MG63 (cell line): Measurements from ENCODE around the gene E2F7. TPM values are rescaled to one million over a fixed set of nuclear protein-coding genes. Genes with fewer than 3 reads are reported as not detected.
A peak's percentile ranks its signal among the peaks of the same experiment; 100 is the strongest.

Experiments
- DNase-seq: peaks from one replicate; pipeline ENCODE4 v3.0.0-alpha.2; 2020
- H3K27me3 ChIP-seq: fragments of 250-450 bp; sonication (Bioruptor Pico); 2 replicates; pipeline ENCODE4 v1.5.1; 2020; ENCODE audit warnings: mild to moderate bottlenecking, moderate library complexity
- H3K36me3 ChIP-seq: fragments of 250-450 bp; sonication (Bioruptor Pico); 2 replicates; pipeline ENCODE4 v1.5.1; 2020; ENCODE audit warnings: mild to moderate bottlenecking, moderate library complexity
- H3K4me3 ChIP-seq: fragments of 250-450 bp; sonication (Bioruptor Pico); 2 replicates; pipeline ENCODE4 v1.5.1; 2020; ENCODE audit warnings: mild to moderate bottlenecking, moderate library complexity
- H3K9me3 ChIP-seq: fragments of 250-450 bp; sonication (Bioruptor Pico); 2 replicates; pipeline ENCODE4 v1.5.1; 2020; ENCODE audit warnings: mild to moderate bottlenecking, moderate library complexity
- total RNA-seq: library from RNA; depleted of rRNA; stranded (reverse); fragments of >200 nt; shearing (Covaris generic); gene quantifications from 2 replicates; pipeline ENCODE4 v1.2.3, GENCODE V29; 2014; ENCODE audit warnings: low replicate concordance

E2F7 gene
- total RNA-seq, 1 experiment from 2014 or later = 2.4 TPM

- DNase-seq = no peak
- Histone ChIP-seq H3K36me3 (peaks cover 54% of the 10 kb centered on the region), H3K9me3 (peaks cover 2% of the 10 kb centered on the region; the same call in 1 of the 2 replicates), H3K4me3 (no peak overlapping the region), H3K27me3 (no peaks in the 10 kb centered on the region)
Measured at GRCh38 chr12:77042833-77043232, 22.5 kb downstream of the E2F7 start.

GRCh38 chr12:77040231-77040630, 25.1 kb downstream of the E2F7 start:
- Histone ChIP-seq H3K4me3 (no peak overlapping the region), H3K9me3 (peaks cover 2% of the 10 kb centered on the region; the same call in 1 of the 2 replicates), H3K36me3 (peaks cover 48% of the 10 kb centered on the region), H3K27me3 (no peaks in the 10 kb centered on the region)
- DNase-seq = no peak

DNA sequence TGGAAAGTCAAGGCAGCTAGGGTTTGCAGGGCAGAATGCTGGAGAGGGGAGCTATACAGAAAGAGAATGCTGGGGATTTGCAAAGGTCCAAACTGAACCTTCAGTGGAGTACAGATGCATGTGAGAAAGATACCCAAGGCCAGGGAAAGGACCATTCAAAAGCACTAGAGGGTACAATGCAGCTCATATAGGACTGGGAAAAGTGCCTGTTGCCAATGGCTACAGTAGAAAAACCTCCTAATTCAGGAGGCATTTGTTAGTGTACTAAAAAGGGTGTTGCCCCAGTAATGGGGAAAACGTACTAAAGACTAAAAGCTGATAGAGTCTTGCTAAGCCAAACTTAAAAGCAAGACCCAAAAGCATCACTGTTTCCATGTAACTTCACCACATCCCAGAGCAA, 30.1 kb downstream of the E2F7 start:
- peaks cover 2% of the 10 kb centered on the region; the same call in 1 of the 2 replicates for H3K9me3 ChIP-seq
- H3K27me3 ChIP-seq = no peaks in the 10 kb centered on the region
- no peak for DNase-seq
- H3K36me3 ChIP-seq = peaks cover 48% of the 10 kb centered on the region
- H3K4me3 ChIP-seq = no peak overlapping the region

DNA sequence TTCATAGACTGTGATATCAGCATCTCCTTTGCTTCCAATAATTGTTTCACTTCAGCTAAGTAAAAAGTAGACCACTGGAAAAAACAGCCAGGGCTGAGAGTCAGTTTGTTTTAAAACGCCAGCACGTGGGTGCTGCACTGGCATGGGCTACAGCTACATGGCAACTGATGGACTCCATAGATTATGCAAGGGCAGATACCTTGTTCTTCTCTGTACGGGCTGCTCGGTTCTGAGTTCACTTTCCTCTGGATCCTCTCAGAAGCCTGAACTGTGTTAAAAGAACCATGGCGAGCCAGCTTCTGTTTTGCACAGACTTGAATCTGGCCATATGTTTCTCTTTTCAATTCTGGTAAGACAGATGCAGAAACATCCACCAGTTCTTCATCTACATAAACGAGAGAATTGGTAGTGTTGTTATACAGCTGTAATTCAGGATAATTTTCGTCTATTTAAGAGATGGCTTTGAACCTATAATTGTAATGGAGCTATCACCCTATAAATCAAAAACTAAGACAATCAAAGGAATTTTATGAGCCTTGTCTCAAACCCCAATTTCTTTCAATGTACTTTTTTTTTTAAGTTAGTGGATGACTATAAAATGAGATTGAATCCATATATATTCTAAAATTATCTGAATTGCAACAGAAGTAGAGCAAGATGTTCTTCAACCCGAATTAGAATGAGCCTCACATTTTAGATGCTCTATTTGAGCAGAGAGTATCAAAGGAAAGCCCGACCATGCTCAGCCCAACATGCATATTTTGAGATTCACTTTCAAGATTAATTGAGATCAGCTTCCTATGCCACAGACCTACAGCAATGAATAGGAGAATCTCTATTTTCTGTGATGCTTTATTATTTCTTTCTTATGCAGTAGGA, 31.5 kb downstream of the E2F7 start:
- Histone ChIP-seq H3K4me3 (no peak overlapping the region), H3K36me3 (peaks cover 49% of the 10 kb centered on the region), H3K9me3 (no peaks in the 10 kb centered on the region; the same call in 1 of the 2 replicates), H3K27me3 (no peaks in the 10 kb centered on the region)
- DNase-seq = no peak

GRCh38 chr12:77032406-77032805, 33.0 kb downstream of the E2F7 start:
- Histone ChIP-seq H3K27me3 (no peaks in the 10 kb centered on the region), H3K9me3 (no peaks in the 10 kb centered on the region), H3K36me3 (peaks cover 44% of the 10 kb centered on the region), H3K4me3 (no peak overlapping the region)
- no peak for DNase-seq

GRCh38 chr12:77031745-77032144, 33.6 kb downstream of the E2F7 start:
- H3K27me3 ChIP-seq = no peaks in the 10 kb centered on the region
- no peaks in the 10 kb centered on the region for H3K9me3 ChIP-seq
- no peak for DNase-seq
- no peak overlapping the region for H3K4me3 ChIP-seq
- H3K36me3 ChIP-seq = peaks cover 47% of the 10 kb centered on the region

DNA sequence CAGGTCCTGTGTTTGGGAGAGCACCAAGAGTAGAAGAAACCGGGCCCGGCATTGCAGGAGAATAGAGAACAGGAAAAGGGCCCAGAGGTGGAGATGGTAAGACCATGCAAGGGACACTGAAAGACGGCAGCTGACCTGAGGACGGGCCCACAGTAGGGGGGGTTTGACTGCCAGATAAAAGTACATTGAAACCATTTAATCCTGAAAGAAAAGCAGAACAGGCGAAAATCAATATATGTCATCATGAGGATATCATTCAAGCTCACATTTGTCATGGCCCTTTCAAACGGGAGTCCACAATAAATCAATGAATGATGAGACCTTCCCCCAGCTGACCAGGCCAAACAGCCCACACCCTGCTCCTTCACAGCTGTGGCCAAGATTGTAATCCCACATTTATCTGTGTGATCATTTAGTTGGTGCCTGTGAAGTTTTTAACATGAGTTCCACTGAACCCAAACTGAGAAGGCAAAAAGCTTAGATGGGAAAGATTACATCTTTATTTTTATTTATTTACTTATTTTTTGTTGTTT, 39.5 kb downstream of the E2F7 start:
- H3K4me3 ChIP-seq = no peak overlapping the region
- H3K27me3 ChIP-seq = no peaks in the 10 kb centered on the region
- H3K9me3 ChIP-seq = no peaks in the 10 kb centered on the region
- DNase-seq = no peak
- H3K36me3 ChIP-seq = peaks cover 48% of the 10 kb centered on the region

DNA sequence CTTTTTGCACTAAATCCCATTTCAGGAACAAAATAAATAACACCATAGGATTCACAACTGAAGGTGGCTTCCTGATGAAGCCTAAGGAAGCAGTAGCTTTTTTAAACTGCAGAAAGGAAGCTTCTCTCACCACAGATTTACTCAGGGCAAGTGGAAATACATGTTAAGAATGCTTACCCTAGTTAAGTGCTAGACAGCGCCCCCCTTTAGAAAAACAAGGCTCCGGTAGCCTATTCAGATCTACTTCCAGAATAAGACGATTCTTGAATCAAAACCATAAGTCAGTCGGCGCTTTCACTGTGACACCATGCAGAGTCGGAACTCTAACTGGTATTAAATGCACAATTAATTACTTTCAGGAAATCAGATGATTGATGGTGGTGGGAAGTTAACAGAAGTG, 41.9 kb downstream of the E2F7 start:
- DNase-seq = no peak
- no peaks in the 10 kb centered on the region for H3K27me3 ChIP-seq
- H3K36me3 ChIP-seq = peaks cover 46% of the 10 kb centered on the region
- H3K9me3 ChIP-seq = no peaks in the 10 kb centered on the region
- no peak overlapping the region for H3K4me3 ChIP-seq

DNA sequence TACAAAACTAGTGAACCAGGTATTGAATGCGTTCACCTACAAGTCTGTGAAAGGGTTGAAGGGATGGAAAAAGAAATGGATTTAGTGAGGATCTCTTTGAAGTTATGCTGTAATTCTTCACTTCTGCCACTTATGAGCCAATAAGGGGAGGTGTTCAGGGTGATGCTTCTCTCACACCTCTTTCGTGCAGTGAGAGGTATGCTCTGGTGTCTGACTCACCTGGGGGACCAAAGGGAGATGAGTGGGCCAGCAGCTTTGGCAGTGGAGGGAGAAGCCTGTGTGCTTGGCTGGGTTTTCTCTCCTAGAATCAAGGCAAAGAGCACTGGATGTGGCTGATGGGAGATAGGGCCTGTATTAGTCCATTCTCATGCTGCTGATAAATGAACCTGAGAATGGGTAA, 45.4 kb downstream of the E2F7 start:
- no peak for DNase-seq
- no peaks in the 10 kb centered on the region for H3K27me3 ChIP-seq
- no peaks in the 10 kb centered on the region for H3K9me3 ChIP-seq
- H3K36me3 ChIP-seq = peaks cover 33% of the 10 kb centered on the region
- H3K4me3 ChIP-seq = no peak overlapping the region

- Histone ChIP-seq H3K9me3 (no peaks in the 10 kb centered on the region), H3K4me3 (no peak overlapping the region), H3K27me3 (no peaks in the 10 kb centered on the region), H3K36me3 (peaks cover 12% of the 10 kb centered on the region)
- no peak for DNase-seq
Measured at GRCh38 chr12:77016606-77017005, 48.8 kb downstream of the E2F7 start.

- Histone ChIP-seq H3K36me3 (no peaks in the 10 kb centered on the region), H3K9me3 (no peaks in the 10 kb centered on the region), H3K4me3 (no peak overlapping the region), H3K27me3 (no peaks in the 10 kb centered on the region)
- no peak for DNase-seq
Measured at GRCh38 chr12:77013091-77013490, 52.3 kb downstream of the E2F7 start.

DNA sequence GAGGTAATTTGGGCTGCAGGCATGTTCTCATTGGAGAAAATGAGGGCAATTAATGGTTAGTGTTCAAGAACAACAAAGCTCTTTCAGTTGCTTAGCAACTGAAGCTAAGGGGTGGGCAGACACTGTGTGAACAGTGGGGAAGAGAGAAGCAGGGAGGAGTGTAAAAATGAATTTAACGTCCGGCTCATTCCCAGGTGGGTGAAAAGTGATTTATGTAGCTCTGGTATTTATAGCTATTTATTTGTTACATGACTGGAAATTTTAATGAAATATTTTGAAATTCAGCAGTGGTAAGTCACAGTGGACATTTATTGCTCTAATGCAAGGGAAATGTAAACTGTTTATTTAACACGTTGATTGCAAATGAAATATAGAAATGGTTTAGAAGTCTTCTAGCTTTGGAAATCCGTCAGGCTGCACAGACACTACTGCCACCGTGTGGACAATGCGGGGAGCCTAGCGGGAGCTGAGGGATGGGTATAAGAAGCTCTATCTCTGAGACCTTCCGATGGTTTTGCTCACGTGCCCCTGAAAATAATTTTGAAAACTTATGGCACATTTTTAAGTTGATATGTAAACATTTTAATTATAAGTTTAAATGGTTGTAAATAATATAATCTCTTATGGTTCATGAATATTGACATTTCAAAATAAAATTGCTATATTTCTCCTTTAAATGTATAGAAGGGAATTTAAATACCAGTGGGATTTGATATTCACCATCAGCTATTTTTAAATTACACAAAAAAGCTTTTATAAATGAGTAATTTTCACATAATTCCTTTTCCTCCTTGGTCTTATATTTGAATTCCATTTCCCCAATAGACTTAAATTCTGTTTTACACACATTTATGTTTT, 54.4 kb downstream of the E2F7 start:
- Histone ChIP-seq H3K4me3 (no peak overlapping the region), H3K27me3 (no peaks in the 10 kb centered on the region), H3K36me3 (no peaks in the 10 kb centered on the region), H3K9me3 (peaks cover 3% of the 10 kb centered on the region; the same call in 1 of the 2 replicates)
- peak; percentile 64 for DNase-seq

DNA sequence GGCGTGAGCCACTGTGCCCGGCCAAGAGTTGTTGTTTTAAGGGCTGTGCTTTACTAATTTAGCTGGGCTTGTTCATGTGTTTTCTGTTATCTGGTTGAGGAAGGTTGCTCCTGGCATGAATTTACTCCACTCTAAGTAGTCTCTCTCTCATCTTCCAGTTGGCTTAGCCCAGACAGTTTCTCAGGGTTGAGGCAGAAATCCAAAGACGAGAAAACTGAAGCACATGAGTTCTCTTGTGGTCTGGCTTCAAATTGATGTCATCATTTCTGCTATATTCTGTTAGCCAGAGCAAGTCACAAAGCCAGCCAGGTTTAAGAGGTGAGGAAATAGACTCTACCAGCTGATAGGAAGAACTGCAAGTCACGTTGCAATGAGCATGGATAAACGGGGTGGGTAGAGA, 57.9 kb downstream of the E2F7 start:
- no peak overlapping the region for H3K4me3 ChIP-seq
- no peak for DNase-seq
- no peaks in the 10 kb centered on the region for H3K27me3 ChIP-seq
- peaks cover 3% of the 10 kb centered on the region; the same call in 1 of the 2 replicates for H3K9me3 ChIP-seq
- H3K36me3 ChIP-seq = no peaks in the 10 kb centered on the region

DNA sequence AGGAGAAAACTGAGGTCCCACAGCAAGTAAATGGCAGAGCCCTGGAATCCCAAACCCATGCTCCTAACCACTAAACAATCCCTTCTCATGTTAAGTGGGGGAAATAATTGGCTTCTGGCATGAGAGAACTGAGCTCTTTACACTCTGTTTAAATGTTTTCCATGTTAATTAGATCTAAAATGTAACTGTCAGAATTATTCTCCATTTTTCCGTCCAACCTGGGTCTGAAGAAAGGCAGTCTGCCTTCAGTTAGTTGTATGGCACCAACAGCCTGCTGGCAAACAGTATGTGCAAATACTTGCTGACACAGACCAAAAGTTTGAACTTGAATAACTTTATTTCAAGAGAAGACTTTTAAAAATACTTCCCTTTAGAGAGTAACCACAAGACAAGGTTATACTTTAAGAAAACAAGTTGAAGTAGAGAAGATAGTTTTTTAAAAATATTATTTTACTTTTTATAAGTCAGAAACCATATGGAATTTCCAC, 59.7 kb downstream of the E2F7 start:
- Histone ChIP-seq H3K9me3 (peaks cover 3% of the 10 kb centered on the region; the same call in 1 of the 2 replicates), H3K4me3 (no peak overlapping the region), H3K36me3 (no peaks in the 10 kb centered on the region), H3K27me3 (no peaks in the 10 kb centered on the region)
- DNase-seq = no peak

- Histone ChIP-seq H3K27me3 (no peaks in the 10 kb centered on the region), H3K4me3 (no peak overlapping the region), H3K9me3 (peaks cover 3% of the 10 kb centered on the region; the same call in 1 of the 2 replicates), H3K36me3 (no peaks in the 10 kb centered on the region)
- DNase-seq = no peak
Measured at GRCh38 chr12:77003914-77004313, 61.5 kb downstream of the E2F7 start.

DNA sequence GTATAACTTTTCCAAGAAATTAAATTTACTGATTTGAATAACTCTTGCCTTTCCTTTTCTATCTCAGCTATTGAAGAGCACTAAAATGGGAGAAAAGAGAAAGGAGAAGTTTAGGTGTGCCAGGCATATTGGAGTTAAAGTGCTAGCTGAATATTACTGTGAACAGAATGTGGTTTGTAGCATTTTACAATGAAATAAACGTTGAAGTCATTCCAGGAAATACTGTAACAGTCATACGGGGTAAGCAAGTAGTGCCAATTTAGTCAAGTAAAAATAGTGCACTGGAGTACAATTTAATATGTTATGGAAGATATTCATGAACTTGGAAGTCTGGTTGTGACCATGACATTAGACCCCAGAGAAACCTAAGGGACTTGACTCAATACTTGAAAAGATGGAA, 62.1 kb downstream of the E2F7 start:
- peaks cover 3% of the 10 kb centered on the region; the same call in 1 of the 2 replicates for H3K9me3 ChIP-seq
- DNase-seq = no peak
- no peak overlapping the region for H3K4me3 ChIP-seq
- H3K36me3 ChIP-seq = no peaks in the 10 kb centered on the region
- no peaks in the 10 kb centered on the region for H3K27me3 ChIP-seq

- DNase-seq = no peak
- Histone ChIP-seq H3K36me3 (no peaks in the 10 kb centered on the region), H3K27me3 (no peaks in the 10 kb centered on the region), H3K9me3 (peaks cover 3% of the 10 kb centered on the region; the same call in 1 of the 2 replicates), H3K4me3 (no peak overlapping the region)
Measured at GRCh38 chr12:77002382-77002781, 63.0 kb downstream of the E2F7 start.
